ENCODE measurements around the gene COMT. TPM values are rescaled to one million over a fixed set of nuclear protein-coding genes. Genes with fewer than 3 reads are reported as not detected.

The COMT gene
- total RNA-seq, 1 experiment from 2014 or later = 30.8 TPM

DNA sequence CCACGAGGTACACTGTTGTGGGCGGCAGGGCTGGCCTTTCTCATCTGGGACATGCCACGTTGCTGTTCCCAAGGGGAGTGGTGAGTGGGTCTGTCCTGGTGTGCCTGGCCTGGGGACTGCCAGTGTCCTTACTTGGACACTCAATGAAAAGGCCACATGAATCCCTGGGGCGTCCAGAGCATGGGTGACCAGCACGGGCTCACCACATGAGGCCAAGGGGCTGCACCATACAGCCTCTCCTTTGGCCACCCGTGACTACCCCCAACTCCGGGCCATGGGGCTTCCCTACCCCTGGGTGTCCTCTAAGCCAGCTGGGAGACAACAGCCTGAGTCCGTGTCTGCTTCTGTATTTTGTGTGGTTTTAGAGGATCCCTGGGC lies 20.3 kb downstream of the COMT start (continued):
- TF ChIP-seq, protein P1, sequence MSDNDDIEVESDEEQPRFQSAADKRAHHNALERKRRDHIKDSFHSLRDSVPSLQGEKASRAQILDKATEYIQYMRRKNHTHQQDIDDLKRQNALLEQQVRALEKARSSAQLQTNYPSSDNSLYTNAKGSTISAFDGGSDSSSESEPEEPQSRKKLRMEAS (CRISPR knock-in tag; IDR thresholded peaks at IDR 0.05) = no peak
- TF ChIP-seq, protein P2, sequence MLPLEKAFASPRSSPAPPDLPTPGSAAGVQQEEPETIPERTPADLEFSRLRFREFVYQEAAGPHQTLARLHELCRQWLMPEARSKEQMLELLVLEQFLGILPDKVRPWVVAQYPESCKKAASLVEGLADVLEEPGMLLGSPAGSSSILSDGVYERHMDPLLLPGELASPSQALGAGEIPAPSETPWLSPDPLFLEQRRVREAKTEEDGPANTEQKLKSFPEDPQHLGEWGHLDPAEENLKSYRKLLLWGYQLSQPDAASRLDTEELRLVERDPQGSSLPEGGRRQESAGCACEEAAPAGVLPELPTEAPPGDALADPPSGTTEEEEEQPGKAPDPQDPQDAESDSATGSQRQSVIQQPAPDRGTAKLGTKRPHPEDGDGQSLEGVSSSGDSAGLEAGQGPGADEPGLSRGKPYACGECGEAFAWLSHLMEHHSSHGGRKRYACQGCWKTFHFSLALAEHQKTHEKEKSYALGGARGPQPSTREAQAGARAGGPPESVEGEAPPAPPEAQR (CRISPR knock-in tag; IDR thresholded peaks at IDR 0.05) = no peak
- TF ChIP-seq ZNF121 (CRISPR knock-in tag; IDR thresholded peaks at IDR 0.05) (no peak), FOXJ3 (CRISPR knock-in tag; IDR thresholded peaks at IDR 0.05; ENCODE audit: borderline replicate concordance) (no peak), NR2C2 (CRISPR knock-in tag; IDR thresholded peaks at IDR 0.05) (no peak), FOXP1 (CRISPR knock-in tag; IDR thresholded peaks at IDR 0.05; ENCODE audit: borderline replicate concordance) (no peak), NFYB (CRISPR knock-in tag; conservative IDR thresholded peaks at IDR 0.05; ENCODE audit: low read depth) (no peak), JUN (CRISPR knock-in tag; IDR thresholded peaks at IDR 0.05) (no peak), ATF1 (CRISPR knock-in tag; IDR thresholded peaks at IDR 0.05) (no peak), NR1H2 (CRISPR knock-in tag; IDR thresholded peaks at IDR 0.05) (no peak)
- TF ChIP-seq, protein P3, sequence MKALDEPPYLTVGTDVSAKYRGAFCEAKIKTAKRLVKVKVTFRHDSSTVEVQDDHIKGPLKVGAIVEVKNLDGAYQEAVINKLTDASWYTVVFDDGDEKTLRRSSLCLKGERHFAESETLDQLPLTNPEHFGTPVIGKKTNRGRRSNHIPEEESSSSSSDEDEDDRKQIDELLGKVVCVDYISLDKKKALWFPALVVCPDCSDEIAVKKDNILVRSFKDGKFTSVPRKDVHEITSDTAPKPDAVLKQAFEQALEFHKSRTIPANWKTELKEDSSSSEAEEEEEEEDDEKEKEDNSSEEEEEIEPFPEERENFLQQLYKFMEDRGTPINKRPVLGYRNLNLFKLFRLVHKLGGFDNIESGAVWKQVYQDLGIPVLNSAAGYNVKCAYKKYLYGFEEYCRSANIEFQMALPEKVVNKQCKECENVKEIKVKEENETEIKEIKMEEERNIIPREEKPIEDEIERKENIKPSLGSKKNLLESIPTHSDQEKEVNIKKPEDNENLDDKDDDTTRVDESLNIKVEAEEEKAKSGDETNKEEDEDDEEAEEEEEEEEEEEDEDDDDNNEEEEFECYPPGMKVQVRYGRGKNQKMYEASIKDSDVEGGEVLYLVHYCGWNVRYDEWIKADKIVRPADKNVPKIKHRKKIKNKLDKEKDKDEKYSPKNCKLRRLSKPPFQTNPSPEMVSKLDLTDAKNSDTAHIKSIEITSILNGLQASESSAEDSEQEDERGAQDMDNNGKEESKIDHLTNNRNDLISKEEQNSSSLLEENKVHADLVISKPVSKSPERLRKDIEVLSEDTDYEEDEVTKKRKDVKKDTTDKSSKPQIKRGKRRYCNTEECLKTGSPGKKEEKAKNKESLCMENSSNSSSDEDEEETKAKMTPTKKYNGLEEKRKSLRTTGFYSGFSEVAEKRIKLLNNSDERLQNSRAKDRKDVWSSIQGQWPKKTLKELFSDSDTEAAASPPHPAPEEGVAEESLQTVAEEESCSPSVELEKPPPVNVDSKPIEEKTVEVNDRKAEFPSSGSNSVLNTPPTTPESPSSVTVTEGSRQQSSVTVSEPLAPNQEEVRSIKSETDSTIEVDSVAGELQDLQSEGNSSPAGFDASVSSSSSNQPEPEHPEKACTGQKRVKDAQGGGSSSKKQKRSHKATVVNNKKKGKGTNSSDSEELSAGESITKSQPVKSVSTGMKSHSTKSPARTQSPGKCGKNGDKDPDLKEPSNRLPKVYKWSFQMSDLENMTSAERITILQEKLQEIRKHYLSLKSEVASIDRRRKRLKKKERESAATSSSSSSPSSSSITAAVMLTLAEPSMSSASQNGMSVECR (CRISPR knock-in tag; IDR thresholded peaks at IDR 0.05; ENCODE audit: borderline replicate concordance) = no peak

DNA sequence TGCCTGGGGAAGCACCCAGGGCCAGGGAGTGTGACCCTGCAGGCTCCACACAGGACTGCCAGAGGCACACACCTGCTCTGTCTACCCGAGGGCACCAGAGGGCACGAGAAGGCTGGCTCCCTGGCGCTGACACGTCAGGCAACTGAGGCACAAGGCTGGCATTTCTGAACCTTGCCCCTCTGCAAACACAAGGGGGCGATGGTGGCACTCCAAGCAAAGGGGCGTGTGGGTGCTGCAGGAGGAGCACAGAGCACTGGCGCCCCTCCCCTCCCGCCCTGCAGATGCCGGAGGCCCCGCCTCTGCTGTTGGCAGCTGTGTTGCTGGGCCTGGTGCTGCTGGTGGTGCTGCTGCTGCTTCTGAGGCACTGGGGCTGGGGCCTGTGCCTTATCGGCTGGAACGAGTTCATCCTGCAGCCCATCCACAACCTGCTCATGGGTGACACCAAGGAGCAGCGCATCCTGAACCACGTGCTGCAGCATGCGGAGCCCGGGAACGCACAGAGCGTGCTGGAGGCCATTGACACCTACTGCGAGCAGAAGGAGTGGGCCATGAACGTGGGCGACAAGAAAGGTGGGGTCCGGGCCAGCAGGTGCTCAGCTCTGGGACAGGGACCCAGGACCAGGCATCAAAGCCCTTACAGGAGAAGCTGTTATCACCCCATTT lies 20.8 kb downstream of the COMT start:
- no peaks in the 10 kb centered on the region for H3K36me3 Mint-ChIP-seq
- peaks cover 39% of the 10 kb centered on the region for H3K4me1 Mint-ChIP-seq
- peak; percentile 91 for DNase-seq (ENCODE audit: low spot score)
- ChIA-PET CTCF (interaction anchor here (0.5 to 2.9 kb wide), 36 partner anchors 9 to 381 kb away, joined by 3 to 38 read pairs (median 4); partner anchors contain the start of genes DGCR6L, GP1BB and TANGO2), POLR2A (interaction anchor here (1.0 kb wide), 1 partner anchor 50 kb away, joined by 4 read pairs; no protein-coding TSS in a partner anchor)
- H3K27ac Mint-ChIP-seq = peak overlapping the region; percentile 84
- no peaks in the 10 kb centered on the region for H3K9me3 Mint-ChIP-seq
- peak overlapping the region; percentile 61 for H3K4me3 Mint-ChIP-seq
- peak; percentile 65 for ATAC-seq
- no peaks in the 10 kb centered on the region; the same call in 1 of the 2 replicates for H3K27me3 Mint-ChIP-seq (ENCODE audit: low read depth)
- TF ChIP-seq, protein P1 (CRISPR knock-in tag; IDR thresholded peaks at IDR 0.05) = peak; percentile 71
- no peak for TF ChIP-seq SOX15 (CRISPR knock-in tag; IDR thresholded peaks at IDR 0.05)
- 0 out of 2 replicates have a peak, but pooled peaks have one; percentile 32 for TF ChIP-seq TCF7 (CRISPR knock-in tag; IDR thresholded peaks at IDR 0.05; ENCODE audit: low read depth)
- TF ChIP-seq ZNF121 (CRISPR knock-in tag; IDR thresholded peaks at IDR 0.05) = peak; percentile 4; the same call in 1 of the 2 replicates
- no peak for TF ChIP-seq GRHL2 (CRISPR knock-in tag; IDR thresholded peaks at IDR 0.05; ENCODE audit: insufficient replicate concordance, severe bottlenecking)
- TF ChIP-seq ETV6 (CRISPR knock-in tag; IDR thresholded peaks at IDR 0.05) = no peak
- peak; percentile 67 for TF ChIP-seq SP1 (CRISPR knock-in tag; conservative IDR thresholded peaks at IDR 0.05)
- TF ChIP-seq ZNF416 (CRISPR knock-in tag; IDR thresholded peaks at IDR 0.05) = peak; percentile 2; the same call in 1 of the 2 replicates
- TF ChIP-seq, protein P4, sequence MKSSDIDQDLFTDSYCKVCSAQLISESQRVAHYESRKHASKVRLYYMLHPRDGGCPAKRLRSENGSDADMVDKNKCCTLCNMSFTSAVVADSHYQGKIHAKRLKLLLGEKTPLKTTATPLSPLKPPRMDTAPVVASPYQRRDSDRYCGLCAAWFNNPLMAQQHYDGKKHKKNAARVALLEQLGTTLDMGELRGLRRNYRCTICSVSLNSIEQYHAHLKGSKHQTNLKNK (CRISPR knock-in tag; IDR thresholded peaks at IDR 0.05) = no peak
- TF ChIP-seq, protein P5, sequence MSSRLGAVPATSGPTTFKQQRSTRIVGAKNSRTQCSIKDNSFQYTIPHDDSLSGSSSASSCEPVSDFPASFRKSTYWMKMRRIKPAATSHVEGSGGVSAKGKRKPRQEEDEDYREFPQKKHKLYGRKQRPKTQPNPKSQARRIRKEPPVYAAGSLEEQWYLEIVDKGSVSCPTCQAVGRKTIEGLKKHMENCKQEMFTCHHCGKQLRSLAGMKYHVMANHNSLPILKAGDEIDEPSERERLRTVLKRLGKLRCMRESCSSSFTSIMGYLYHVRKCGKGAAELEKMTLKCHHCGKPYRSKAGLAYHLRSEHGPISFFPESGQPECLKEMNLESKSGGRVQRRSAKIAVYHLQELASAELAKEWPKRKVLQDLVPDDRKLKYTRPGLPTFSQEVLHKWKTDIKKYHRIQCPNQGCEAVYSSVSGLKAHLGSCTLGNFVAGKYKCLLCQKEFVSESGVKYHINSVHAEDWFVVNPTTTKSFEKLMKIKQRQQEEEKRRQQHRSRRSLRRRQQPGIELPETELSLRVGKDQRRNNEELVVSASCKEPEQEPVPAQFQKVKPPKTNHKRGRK (CRISPR knock-in tag; IDR thresholded peaks at IDR 0.05; ENCODE audit: borderline replicate concordance) = no peak
- TF ChIP-seq, protein P6, sequence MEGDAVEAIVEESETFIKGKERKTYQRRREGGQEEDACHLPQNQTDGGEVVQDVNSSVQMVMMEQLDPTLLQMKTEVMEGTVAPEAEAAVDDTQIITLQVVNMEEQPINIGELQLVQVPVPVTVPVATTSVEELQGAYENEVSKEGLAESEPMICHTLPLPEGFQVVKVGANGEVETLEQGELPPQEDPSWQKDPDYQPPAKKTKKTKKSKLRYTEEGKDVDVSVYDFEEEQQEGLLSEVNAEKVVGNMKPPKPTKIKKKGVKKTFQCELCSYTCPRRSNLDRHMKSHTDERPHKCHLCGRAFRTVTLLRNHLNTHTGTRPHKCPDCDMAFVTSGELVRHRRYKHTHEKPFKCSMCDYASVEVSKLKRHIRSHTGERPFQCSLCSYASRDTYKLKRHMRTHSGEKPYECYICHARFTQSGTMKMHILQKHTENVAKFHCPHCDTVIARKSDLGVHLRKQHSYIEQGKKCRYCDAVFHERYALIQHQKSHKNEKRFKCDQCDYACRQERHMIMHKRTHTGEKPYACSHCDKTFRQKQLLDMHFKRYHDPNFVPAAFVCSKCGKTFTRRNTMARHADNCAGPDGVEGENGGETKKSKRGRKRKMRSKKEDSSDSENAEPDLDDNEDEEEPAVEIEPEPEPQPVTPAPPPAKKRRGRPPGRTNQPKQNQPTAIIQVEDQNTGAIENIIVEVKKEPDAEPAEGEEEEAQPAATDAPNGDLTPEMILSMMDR (IDR thresholded peaks at IDR 0.05) = peak; percentile 81
- TF ChIP-seq NFE2L1 (CRISPR knock-in tag; IDR thresholded peaks at IDR 0.05) = peak; percentile 15; the same call in 1 of the 2 replicates
- TF ChIP-seq, protein P7, sequence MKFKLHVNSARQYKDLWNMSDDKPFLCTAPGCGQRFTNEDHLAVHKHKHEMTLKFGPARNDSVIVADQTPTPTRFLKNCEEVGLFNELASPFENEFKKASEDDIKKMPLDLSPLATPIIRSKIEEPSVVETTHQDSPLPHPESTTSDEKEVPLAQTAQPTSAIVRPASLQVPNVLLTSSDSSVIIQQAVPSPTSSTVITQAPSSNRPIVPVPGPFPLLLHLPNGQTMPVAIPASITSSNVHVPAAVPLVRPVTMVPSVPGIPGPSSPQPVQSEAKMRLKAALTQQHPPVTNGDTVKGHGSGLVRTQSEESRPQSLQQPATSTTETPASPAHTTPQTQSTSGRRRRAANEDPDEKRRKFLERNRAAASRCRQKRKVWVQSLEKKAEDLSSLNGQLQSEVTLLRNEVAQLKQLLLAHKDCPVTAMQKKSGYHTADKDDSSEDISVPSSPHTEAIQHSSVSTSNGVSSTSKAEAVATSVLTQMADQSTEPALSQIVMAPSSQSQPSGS (CRISPR knock-in tag; IDR thresholded peaks at IDR 0.05; ENCODE audit: borderline replicate concordance, low read depth) = 0 out of 2 replicates have a peak, but pooled peaks have one; percentile 38

All from WTC11 (cell line).